GM21619 (cell line): Measurements from ENCODE around the gene AASDH.

Experiments used
- ATAC-seq: cut with Tn5 transposase; IDR thresholded peaks from one replicate; pipeline ENCODE4 v1.9.1; 2021; ENCODE audit not compliant: unreplicated experiment

The AASDH gene

DNA sequence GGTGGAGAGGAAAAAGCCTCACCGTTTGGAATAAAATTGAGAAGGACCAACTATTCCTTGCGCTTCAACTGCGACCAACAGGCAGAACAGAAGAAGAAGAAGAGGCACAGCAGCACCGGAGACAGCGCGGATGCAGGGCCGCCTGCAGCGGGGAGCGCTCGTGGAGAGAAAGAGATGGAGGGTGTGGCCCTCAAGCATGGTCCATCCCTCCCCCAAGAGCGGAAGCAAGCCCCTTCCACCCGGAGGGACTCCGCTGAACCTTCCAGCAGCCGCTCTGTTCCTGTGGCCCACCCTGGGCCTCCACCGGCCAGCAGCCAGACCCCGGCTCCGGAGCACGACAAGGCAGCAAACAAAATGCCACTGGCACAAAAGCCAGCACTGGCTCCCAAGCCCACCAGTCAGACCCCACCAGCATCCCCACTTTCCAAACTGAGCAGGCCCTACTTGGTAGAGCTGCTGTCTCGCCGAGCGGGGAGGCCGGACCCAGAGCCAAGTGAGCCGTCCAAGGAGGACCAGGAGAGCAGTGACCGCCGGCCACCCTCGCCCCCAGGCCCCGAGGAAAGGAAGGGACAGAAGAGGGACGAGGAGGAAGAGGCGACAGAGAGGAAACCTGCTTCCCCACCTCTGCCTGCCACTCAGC is 71.2 kb downstream of the AASDH start:
- no peak for ATAC-seq

DNA sequence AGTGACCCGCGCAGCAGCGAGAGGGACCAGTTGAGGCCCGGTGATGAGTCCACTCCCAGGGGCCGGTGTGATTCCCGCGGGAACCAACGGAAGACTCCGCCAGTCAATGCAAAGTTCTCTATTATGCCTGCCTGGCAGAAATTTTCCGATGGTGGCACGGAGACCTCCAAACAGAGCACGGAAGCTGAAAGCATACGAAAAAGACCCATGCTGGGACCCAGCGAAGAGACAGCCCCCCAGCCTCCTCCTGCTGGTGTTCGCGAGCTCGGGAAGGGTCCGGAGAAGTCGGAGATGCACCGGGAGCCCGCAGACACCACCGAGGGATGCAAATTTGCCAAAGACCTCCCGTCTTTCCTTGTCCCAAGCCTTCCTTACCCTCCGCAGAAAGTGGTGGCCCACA is 71.7 kb downstream of the AASDH start:
- ATAC-seq, result no peak

DNA sequence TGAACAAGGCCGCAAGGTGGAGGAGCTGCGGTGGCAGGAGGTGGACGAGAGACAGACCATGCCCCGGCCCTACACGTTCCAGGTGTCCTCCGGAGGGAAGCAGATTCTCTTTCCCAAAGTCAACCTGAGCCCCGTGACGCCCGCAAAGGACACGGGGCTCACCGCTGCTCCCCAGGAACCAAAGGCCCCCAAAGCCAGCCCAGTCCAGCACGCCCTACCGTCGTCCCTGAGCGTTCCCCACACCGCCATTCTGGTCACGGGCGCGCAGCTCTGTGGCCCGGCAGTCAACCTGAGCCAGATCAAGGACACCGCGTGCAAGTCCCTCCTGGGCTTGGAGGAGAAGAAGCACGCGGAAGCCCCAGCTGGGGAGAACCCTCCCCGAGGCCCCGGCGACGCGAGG is 72.2 kb downstream of the AASDH start:
- ATAC-seq, result no peak

DNA sequence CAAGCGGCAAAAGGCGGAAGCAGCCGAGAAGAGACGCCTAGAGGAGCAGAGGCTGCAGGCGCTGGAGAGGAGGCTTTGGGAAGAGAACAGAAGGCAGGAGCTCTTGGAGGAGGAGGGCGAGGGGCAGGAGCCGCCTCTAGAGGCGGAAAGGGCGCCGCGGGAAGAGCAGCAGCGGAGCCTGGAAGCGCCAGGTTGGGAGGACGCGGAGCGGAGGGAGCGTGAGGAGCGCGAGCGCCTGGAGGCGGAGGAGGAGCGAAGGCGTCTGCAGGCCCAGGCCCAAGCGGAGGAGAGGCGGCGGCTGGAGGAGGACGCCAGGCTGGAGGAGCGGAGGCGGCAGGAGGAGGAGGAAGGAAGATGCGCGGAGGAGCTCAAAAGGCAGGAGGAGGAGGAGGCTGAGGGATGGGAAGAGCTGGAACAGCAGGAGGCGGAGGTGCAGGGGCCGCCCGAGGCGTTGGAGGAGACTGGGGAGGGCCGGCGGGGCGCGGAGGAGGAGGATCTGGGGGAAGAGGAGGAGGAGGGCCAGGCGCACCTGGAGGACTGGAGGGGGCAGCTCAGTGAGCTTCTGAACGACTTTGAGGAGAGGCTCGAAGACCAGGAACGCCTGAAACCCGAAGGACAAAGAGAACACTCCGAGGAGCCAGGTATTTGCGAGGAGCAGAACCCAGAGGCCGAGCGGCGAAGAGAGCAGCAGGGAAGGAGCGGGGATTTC is 72.9 kb downstream of the AASDH start:
- no peak for ATAC-seq

DNA sequence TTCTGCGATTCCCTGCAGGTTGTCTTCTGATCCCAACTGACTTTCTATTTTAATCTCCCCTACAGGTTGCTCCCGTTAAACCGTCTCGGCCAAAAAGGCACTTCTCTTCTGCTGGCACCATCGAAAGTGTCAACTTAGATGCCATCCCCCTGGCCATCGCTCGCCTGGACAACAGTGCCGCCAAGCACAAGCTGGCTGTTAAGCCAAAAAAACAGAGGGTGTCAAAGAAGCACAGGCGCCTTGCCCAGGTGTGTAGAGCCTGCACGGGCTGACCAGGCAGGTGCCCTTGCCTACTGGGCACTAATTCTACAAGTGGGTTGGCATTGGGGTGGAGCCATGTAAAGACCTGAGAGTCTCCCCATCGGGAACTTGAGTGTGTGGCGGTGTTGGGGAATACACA is 74.2 kb downstream of the AASDH start:
- no peak for ATAC-seq

DNA sequence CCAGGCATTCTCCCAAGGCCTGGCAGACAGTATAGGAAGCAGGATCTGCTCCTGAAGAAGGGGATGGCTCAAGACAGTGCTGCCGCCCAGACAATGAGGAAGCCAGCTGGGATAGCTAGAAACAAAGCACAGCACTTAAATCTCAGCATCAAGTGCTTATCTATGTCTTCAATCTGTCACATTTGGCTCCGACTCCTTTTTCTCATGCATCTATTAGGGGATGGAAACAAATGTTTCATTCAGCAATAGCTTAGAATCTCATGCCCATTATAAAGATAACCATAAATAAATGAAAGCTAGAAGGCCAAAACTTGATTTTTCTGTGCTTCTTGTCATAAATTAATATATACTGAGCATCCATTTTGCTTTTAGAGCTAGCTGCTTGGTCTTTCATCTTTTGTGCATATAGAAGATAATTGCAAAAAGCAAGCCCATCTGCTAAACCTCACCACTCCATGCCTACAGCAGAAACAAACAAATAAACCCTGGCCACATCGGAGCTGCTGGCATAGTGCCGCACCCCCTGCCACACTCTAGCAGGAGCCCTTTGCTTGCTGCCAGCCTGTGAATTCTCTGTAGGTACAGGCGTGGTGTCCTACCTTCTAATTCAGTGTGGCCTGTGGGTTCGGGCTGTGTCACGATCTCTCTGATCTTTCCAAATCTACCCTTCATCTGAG is 75.9 kb downstream of the AASDH start:
- ATAC-seq, result no peak

DNA sequence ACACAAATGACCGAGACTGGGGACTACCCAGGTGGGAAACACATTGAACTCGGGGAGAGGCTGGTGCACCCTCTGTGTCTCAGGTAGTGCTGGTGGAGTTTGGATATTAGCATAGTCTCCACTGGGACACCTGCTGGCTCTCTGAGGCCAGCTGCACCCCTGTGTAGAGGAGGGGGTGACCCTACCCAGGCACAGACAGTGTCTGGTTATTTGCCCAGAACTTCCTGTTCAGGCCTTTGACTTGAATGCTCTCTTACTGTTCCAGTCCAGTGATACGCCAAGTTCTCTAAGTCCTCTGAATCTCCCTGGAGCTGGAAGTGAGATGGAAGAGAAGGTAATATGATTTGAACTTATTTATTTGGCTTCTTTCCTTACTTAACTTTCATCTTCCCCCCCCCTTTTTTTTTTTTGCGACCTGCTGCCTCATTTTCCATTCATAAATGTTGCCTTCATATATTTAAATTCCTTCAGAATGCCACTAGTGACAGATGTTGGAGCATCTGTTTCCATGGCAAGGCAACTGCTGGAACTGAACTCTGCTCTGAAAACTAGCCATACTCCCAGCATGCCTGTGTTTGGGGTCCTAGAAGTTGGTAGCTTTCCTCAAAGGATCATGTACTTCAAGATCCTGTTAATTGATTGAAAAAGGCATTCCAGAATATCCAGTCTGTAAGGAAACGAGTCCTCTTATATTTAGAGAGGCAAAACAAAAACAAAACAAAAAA is 76.7 kb downstream of the AASDH start:
- no peak for ATAC-seq

DNA sequence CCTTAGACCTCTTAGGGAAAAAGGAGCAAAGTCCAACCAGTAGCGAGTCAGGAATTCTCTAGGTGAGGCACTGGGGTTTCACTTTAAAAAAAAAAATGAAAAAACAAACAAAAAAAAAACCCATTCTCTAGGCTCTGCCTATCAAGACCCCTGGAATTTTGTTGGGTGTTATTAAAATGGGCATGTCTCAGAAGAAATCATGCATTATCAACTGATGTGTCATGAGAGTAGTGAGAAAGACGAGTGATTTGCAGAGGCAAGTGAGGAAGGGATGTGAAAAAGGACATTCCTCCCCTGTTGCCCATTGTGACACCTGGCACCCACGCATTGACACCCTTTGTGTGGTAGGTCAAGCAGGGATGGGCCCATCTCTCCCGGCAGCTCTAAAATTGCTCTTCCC is 78.9 kb downstream of the AASDH start:
- no peak for ATAC-seq

DNA sequence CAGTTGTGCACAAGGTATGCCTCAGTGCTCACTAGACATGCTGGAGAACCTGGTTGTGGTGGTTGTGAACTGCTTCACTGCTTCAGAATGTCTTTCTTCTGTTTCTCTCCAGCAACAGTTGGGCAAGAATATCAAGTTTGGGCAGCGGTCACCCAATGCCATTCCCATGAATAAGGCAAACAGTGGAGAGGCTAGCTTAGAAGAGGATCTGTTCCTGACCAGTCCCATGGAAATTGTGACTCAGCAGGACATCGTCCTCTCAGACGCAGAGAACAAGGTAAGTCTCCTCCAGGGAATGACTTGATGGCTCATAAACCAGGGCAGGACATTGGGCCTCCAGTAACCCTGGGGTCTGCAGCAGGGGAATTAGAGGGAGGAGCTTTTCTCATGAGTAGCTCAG is 79.9 kb downstream of the AASDH start:
- no peak for ATAC-seq

DNA sequence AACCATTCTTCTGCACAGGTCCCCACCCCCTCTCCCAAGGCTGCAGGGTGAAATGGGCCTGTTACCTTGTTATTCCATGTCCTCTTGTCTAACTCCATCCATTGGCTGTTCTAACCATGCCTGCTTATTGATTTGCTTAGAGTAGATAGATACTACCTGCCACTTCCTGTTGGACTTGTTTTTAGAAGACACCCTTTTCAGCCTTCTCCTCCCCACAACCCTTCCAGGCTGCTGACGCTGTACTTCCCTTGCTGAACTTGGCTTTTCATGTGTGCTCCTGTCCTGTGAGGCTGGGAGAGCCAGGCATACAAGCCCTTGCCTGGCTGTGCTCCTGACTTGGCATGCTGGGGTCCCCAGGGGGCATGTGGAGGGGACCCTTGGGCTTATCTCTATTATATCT is 81.9 kb downstream of the AASDH start:
- no peak for ATAC-seq

DNA sequence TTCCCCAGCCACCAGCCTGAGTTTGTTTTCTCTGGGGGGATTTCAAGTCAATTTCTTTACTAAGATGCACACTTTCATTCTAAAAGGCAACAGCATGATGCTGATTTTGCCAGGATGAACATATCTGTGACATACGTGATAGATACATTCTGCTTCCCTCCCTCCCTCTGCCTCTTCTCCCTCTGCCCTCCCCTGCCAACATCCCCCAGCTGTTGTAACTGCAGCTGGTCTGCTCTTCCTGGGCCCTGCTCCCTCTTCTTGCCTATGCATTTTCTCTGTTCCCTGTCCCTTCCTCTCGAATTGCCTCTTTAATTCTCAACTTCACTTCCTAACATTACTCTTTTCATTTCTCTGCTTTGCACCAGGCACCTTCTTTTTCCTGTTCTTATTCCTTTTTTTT is 83.4 kb downstream of the AASDH start:
- ATAC-seq, result no peak

DNA sequence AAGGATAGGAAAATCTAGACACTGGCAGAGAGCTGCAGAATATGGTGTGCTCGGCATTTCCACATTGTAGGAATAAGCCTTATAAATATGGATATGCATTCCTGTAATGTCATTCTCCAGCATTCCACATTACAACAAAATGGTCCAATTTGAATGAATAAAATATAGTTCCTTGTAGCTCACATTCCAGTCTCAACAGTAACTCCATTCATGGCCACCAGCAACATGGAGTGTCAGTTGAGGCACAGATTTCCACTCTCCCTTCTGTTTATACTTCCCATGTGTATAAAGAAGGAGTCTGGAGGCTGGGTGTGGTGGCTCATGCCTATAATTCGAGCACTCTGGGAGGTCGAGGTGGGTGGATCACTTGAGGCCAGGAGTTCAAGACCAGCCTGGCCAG is 84.5 kb downstream of the AASDH start:
- no peak for ATAC-seq

DNA sequence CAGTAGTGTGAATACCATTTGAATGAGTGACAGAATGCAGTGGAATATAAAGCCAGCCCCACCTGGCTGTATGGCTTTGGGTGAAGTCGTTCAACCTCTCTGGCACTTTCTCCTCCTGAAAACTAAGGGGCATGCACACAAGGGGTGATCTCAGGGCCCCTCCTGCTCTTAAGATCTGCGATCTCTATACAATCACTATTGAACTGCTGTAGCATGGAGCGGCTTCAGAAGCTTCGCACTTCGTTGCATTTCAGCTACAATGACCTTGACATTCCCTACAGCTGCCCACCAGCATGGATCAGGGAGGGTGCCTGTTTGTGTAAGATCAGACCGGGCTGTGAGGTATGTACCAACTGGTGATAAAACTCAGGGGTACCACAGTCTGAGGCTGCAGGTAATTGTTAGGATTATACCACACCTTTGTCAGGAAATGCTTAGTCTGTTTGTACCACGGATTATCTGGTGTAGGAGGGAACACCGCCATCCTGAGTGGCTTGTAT is 85.2 kb downstream of the AASDH start:
- no peak for ATAC-seq

DNA sequence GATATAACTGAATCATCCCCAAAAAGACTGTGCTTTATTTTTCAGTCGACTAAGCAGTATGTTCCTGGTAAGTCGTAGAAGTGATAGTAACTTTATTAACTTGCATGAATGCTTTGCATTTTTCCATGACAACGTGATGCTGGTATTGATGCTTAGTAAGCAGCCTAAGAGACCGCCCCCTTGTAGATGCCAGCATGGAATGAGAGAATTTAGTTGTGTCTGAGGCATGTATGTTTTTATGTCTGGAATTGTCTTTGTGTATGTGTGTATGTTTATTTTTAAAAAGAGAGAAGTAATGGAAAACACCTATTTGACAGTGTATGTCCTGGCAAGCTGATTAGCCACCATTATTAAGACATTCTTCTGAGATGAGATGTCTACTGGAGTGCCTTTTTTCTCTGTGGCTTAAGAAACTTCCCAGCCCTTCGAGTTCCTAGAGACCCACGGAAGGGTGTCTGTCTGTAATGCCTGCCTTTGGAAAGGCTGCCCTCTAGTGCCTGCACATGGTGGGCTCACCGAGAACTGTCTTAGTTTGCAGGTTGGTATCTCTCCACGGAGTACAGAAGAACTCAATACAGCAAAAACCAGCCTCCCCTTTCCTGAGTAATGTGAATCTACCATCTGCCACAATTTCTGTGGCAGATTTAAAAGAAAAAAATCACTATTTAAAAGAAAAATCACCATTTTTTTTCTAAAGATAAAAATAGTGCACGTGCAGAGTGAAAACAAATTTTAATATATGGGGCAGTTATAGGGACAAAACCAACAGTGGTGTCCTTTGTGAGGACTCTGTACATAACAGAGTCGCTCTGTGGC is 85.9 kb downstream of the AASDH start:
- peak; percentile 98 for ATAC-seq

DNA sequence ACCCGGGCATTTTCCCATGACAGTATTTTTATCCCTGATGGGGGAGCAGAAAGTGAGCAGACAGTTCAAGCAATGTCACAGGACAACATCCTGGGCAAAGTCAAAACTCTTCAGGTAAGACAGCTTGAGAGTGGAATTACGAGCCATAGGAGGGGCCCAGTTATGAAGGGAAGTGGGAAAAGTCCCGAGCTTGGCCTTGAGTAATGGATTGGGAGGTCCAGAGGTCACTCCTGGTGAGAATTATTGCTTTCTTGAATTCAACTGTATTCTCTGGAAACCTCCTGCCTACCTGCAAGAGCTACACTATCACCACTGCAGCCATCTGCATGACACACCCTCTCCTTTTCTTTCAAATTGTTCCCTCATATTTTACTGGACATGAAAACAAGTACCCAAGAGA is 89.1 kb downstream of the AASDH start:
- no peak for ATAC-seq

DNA sequence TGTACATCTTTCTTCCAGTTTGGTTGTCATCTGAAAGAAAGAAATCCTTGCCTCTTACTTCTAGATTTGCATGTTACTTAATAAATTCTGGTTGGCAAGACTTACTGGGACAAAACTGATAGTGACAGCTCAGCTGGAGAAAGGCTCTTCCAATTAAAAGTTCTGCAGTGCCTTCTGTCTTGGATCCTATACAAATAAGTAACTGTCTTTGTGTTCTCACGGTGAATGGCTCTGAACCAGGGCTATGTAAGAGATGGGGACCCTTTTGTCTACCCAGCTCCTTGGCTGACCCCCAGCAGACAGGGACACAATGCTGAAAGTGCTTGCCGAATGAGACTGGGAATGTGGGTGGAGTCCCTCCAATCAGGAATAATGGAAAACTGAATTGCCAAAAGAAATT is 89.5 kb downstream of the AASDH start:
- ATAC-seq, result no peak

DNA sequence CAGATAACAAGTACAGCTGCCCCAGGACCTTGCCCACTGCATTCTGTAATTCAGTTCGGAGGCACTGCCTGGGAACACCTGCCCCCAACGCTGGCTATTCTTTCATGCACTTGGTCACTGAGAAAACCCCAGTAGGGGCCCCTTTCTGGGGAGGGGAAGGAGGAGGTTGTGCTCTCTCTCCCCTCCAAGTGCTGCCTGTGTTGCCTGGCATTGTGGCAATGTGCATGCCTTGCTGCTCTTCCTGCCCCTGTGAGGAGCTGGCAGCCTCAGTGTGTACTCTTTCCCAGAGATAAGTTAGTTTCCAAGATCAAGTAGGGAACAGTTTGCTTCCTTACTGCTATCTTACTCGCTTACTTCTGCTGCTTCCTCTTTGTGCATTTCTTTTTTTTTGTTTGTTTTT is 90.8 kb downstream of the AASDH start:
- no peak for ATAC-seq

DNA sequence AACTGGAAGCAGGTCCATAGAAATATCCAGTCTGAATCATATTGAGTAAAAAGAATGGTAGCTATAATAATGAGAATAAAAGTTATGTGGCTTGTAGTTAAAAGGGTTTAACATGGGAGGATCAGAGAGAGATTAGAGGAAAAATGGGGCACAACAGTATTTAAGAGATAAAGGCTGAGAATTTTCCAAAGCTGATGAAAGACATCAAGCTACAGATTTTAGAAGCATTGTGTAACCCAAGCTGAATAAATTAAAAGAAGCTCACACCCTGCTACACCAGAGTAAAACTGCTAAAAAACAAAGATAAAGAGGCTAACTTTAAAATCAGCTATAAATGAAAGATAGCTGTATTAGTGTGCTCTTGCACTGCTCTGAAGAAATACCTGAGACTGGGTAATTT is 94.2 kb downstream of the AASDH start:
- no peak for ATAC-seq

DNA sequence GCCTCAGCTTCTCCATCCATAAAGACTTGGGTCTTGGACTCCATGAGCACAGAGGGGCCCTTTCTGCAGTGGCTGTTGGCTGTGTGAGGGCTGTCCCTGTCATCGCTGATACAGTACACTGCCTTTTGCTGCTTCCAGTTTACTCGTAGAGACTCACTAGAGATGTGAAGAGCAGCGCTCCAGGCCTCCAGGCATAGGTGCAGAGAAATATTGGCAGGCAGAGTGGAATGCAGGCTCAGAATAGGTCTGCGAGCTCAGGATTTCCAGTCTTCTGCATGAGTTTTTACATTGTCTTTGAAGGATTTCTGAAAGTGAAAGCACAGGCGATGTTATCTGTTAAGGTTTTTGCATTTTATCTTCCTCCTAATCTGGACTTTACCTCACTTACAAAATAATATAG is 97.4 kb downstream of the AASDH start:
- ATAC-seq, result no peak

DNA sequence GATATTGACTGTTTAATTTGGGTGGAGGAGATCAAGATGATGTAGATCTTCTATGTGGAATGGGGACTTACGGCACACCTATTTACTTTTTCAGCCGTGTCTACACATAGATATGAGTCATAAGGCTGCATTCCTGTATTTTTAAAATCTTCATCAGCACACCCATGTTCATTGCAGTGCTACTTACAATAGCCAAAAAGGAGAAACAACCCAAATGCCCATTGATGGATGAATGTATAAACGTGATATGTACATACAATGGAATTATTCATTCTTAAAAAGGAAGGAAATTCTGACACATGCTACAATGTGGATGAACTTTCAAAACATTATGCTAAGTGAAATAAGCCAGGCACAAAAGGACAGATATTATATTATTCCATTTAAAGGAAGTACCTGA is 98.6 kb downstream of the AASDH start:
- no peak for ATAC-seq
